Middle frontal gyrus (tissue), 1 donor: Measurements from ENCODE around the gene FMN1.

Experiments used
- DNase-seq: peaks from one replicate; pipeline ENCODE4 v3.0.0-alpha.2; 2015; ENCODE audit warnings: low spot score; ENCODE audit errors: extremely low spot score

FMN1 gene

GRCh38 chr15:32784581-32784980 is 409.9 kb downstream of the FMN1 start:
- DNase-seq, result no peak

GRCh38 chr15:32781781-32782180 is 412.7 kb downstream of the FMN1 start:
- DNase-seq, result no peak

- no peak for DNase-seq
These were observed 415.9 kb downstream of the FMN1 start for GRCh38 chr15:32778391-32779176.

GRCh38 chr15:32775103-32775502 is 419.4 kb downstream of the FMN1 start:
- DNase-seq, result no peak

GRCh38 chr15:32774022-32774421 is 420.5 kb downstream of the FMN1 start:
- DNase-seq, result no peak

- DNase-seq, result no peak
These were observed 427.3 kb downstream of the FMN1 start for GRCh38 chr15:32767236-32767635.

GRCh38 chr15:32766101-32766500 is 428.4 kb downstream of the FMN1 start:
- DNase-seq, result no peak

- DNase-seq, result no peak
These were observed 429.3 kb downstream of the FMN1 start for GRCh38 chr15:32765236-32765635.

- no peak for DNase-seq
These were observed 431.2 kb downstream of the FMN1 start for GRCh38 chr15:32763295-32763694.

- DNase-seq, result no peak
These were observed 437.1 kb downstream of the FMN1 start for GRCh38 chr15:32757426-32757825.

- no peak for DNase-seq
These were observed 443.5 kb downstream of the FMN1 start for GRCh38 chr15:32750979-32751378.

- DNase-seq, result no peak
These were observed 446.6 kb downstream of the FMN1 start for GRCh38 chr15:32747921-32748342.

GRCh38 chr15:32746116-32746857 is 448.2 kb downstream of the FMN1 start:
- no peak for DNase-seq

GRCh38 chr15:32743411-32744140 is 450.9 kb downstream of the FMN1 start:
- DNase-seq, result no peak

- DNase-seq, result no peak
These were observed 454.9 kb downstream of the FMN1 start for GRCh38 chr15:32739522-32740063.

- DNase-seq, result no peak
These were observed 455.8 kb downstream of the FMN1 start for GRCh38 chr15:32738666-32739065.

GRCh38 chr15:32737304-32737703 is 457.2 kb downstream of the FMN1 start:
- no peak for DNase-seq

GRCh38 chr15:32736701-32737061 is 457.8 kb downstream of the FMN1 start:
- DNase-seq, result no peak

GRCh38 chr15:32735989-32736700 is 458.4 kb downstream of the FMN1 start:
- no peak for DNase-seq

- DNase-seq, result no peak
These were observed 461.2 kb downstream of the FMN1 start for GRCh38 chr15:32733281-32733680.

GRCh38 chr15:32732574-32733157 is 461.8 kb downstream of the FMN1 start:
- DNase-seq, result no peak
